HG03571 (cell line): Measurements from ENCODE around the gene WDR19.
"Not testable (repeated sequence)": the region's sequence is repeated elsewhere in the genome, so short reads cannot be mapped to it uniquely, and the experiment has no call there.

Experiments used
- ATAC-seq: cut with Tn5 transposase; IDR thresholded peaks from one replicate; pipeline ENCODE4 v1.9.1; 2021; ENCODE audit not compliant: unreplicated experiment

WDR19 gene

DNA sequence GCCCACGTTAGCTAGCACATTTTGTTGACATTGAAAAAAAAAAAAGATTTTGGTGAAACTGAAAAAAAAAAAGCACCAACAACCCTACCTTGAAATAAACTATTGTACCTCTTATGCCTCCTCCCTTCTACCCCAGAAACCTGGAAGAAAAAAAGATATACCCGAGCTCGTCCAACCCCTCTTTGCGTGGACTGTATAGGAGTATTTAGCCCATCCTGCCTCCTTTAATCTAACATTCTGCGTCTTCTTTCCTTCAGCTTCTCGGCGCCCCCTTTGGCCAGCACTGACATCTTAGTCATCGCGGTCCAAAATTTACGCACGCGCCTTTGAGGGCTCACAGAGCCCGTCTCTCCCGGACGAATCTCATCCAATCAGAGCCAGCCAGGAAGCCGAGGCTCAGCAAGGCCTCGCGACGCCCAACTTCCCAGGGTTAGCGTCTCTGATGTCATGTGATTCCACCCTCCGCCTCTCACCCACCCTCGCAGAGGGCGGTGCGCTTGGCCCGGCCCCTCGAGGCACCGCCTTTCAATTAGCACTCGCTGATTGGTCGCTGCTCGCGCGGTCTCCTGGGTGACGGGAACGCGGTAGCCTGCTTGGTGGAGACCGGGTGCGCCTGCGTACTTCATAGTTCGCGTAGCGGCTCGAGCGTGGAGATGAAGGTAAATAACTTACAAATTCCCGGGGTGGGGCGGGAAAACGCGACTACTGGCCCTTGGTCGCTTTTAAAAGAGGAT is at the start of gene WDR19:
Gene WDR19, plus strand, starts transcription at position 625 of the 734 bp plus-strand sequence. Its CDS starts 29 bp downstream, at position 654.
- ATAC-seq: peak; percentile 98

GRCh38 chr4:39133623-39134022 is 48.7 kb upstream of the WDR19 start:
- ATAC-seq: no peak

GRCh38 chr4:39134683-39135306 is 47.5 kb upstream of the WDR19 start:
- ATAC-seq: no peak

DNA sequence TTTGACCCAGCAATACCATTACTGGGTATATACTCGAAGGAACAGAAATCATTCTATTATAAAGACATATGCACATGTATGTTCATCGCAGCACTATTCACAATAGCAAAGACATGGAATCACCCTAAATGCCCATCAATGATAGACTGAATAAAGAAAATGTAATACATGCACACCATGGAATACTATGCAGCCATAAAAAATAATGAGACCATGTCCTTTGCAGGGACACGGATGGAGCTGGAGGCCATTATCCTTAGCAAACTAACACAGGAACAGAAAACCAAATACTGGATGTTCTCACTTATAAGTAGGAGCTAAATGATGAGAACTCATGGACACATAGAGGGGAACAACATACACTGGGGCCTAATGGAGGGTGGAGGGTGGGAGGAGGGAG is 44.1 kb upstream of the WDR19 start:
- ATAC-seq: not testable (repeated sequence)

DNA sequence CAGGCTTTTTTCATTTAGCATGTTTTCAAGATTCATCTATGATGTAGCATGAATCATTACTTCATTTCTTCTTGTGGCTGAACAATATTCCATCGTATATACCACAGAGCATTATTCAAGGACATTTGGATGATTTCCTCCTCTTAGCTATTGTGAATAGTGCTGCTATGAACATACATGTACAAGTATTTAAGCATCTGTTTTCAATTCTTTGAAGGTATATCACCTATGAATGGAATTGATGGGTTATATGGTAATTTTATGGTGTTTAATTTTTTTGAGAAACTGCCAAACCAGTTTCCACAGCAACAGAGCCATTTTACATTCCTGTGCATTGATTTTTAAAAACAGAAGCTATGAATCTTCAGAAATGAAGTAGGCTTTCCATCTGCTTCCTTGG is 36.1 kb upstream of the WDR19 start:
- ATAC-seq: no peak

DNA sequence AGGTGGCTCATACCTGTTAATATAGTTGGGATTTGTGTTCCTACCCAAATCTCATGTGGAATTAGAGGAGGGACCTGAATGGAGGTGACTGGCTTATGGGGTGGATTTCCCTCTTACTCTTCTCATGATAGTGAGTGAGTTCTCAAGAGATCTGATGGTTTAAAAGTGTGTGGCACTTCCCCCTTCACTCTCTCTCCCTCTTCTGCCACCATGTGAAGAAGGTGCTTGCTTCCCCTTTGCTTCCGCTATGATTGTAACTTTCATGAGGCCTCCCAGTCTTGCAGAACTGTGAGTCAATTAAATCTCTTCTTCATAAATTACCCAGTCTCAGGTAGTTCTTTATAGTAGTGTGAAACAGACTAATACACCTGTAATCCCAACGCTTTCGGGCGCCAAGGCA is 28.3 kb upstream of the WDR19 start:
- ATAC-seq: no peak

DNA sequence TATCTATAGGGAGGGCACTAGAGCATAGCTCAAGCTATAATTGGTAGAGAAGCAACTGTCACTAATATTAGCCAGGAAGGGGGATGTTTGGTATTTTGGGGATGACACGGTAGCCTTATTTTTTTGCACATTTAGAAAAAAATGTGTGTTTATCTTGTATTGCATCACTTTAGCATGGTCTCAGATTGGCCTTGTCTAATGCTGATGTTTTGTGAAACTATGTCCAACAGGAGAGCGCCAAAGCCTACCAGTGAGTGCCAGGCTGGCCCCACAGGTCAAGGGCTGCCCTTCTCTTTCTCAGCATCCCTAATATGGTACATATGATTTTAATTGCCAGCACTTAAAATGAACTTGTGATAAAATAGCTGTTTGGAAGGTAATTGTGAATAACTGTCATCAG is 24.8 kb upstream of the WDR19 start:
- ATAC-seq: no peak

GRCh38 chr4:39166177-39166576 is 16.2 kb upstream of the WDR19 start:
- no peak for ATAC-seq

DNA sequence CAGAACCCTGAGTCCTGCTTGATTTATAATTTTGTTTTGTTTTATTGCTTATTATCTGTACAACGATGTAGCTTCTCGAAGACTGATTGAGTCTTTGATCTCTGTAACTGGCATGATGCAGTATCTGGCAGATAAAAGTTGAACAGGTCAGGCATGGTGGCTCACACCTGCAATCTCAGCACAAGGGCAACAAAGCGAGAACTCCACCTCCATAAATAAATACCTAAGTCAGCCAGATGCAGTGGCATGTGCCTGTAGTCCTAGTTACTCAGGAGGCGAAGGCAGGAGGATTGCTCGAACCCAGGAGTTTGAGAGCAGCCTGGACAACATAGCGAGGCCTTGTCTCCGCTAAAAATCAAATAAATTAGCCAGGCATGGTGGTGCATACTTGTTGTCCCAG is 15.7 kb upstream of the WDR19 start:
- no peak for ATAC-seq

GRCh38 chr4:39169426-39169825 is 12.9 kb upstream of the WDR19 start:
- ATAC-seq: no peak

GRCh38 chr4:39170301-39170700 is 12.0 kb upstream of the WDR19 start:
- ATAC-seq: no peak

- ATAC-seq: no peak
These were observed 3.6 kb upstream of the WDR19 start for GRCh38 chr4:39178706-39179105.

GRCh38 chr4:39179681-39180080 is 2.6 kb upstream of the WDR19 start:
- ATAC-seq: no peak

DNA sequence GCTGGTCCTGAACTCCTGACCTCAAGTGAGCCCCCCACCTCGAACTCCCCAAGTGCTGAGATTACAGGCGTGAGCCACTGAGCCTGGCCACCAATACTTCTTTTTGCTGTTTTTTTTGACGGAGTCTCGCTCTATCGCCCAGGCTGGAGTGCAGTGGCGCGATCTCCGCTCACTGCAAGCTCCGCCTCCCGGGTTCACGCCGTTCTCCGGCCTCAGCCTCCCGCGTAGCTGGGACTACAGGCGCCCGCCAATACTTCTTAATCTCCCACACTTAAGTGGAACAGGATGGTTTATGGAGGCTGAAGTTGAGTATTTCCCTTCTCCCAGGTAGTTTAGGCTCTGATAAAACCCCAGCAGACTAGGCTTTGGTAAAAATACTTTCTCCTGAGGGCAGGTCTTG is 1.7 kb upstream of the WDR19 start:
- ATAC-seq: not testable (repeated sequence)

GRCh38 chr4:39181520-39181904 is 817 bp upstream of the WDR19 start:
- ATAC-seq: no peak

DNA sequence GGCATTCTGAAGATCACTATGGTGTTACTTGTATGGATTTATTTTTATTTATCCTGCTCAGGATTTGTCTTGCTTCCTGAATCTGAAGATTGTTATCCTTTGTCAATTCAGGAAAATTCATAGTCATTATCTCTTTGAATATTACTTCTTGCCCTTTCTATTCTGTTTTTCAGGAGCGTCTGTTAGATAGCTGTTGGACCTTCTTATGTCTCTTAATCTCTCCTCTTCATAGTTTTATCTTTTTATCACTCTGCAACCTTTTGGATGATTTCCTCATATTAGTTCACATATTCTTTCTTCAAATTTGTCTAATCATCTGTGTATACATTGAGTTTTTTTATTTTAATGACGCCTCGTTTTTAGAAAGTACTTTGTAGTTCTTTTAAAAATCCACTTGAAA is 19.6 kb downstream of the WDR19 start:
- no peak for ATAC-seq

DNA sequence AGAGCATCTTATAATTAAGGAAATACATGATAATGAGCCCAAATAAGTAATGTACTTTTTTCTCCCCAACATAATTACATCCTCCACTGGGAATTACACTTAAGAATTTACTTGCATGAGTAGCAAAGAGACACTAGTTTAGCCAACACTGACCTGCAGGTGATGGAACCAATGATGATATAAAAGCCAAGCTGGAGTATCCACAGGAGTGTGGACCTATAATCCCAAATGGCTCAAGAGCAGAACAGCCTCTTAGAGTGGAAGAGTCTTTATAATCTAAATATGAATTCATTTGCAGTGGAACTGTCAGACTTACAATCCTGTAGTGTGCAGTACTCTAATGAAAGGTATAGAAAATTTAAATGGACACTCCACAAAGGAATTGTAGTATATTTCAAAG is 22.2 kb downstream of the WDR19 start:
- ATAC-seq: no peak

DNA sequence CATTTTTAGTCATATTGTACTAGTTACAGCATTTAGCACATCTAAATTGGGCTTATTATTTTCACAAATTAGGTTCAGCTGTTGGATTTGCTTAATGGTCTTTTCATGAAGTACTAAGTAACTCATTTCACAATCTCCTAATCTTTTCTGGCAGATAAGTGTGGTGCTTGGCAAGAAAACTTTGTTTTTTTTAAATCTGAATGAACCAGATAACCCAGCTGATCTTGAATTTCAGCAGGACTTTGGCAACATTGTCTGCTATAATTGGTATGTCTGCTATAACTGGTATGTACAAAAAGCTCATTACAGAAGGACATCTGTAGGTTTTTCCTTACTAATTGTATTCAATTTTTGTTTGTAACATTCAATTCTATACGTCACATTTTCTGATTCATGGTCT is 22.7 kb downstream of the WDR19 start:
- ATAC-seq: no peak

GRCh38 chr4:39205476-39205875 is 23.1 kb downstream of the WDR19 start:
- no peak for ATAC-seq

DNA sequence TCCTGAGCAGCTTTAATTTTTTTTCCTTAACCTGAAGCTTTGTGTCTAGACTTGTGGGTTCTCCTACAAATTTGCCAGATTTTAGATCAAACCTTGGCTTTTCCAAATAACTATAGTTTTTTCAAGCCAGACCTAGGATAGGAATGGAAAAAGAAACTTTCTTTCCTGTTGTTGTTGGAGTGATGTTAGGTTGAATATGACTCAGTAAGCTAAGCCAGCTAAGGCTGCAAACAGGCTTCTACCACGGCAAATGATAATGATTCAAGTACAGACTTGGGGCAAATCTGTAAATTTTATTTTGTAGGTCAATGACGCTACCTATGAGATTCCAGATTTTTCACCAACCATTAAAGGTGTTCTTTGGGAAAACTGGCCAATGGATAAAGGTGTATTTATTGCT is 45.6 kb downstream of the WDR19 start:
- ATAC-seq: no peak

- ATAC-seq: no peak
These were observed 46.0 kb downstream of the WDR19 start for GRCh38 chr4:39228377-39228776.

DNA sequence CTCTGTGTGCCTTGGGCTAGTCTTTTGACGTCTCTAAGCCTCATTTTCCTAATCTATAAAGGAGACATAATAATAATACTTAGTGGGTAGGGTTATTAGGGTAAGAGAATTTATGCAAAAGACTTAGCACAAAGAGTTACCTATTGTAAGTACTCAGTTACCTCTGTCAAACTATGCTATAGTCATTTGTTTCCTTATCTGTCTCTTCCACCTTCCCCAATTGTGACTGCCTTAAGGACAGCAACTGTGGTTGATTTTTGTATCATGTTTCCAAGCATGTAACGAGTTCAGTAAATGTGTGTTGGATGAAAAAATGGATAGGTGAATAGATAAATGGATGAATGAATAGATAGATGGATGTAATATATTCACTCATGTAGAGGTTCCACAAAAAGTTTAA is 48.1 kb downstream of the WDR19 start:
- ATAC-seq: no peak

- no peak for ATAC-seq
These were observed 49.3 kb downstream of the WDR19 start for GRCh38 chr4:39231660-39232059.
